ENCODE results near the gene MACC1. TPM values are rescaled to one million over a fixed set of nuclear protein-coding genes. Genes with fewer than 3 reads are reported as not detected.

MACC1 gene
- total RNA-seq, 1 donor from 2014 or later = 33.2 TPM

GRCh38 chr7:20229646-20230500, 12.7 kb upstream of the MACC1 start:
- TF ChIP-seq CTCF (conservative IDR thresholded peaks at IDR 0.05; ENCODE audit: low read depth, low read length) = no peak
- DNase-seq (ENCODE audit: low read depth) = peak; percentile 74
- H3K4me3 ChIP-seq (ENCODE audit: low read depth, low read length) = no peak overlapping the region

GRCh38 chr7:20229081-20229480, 11.9 kb upstream of the MACC1 start:
- no peak for DNase-seq (ENCODE audit: low read depth)
- no peak overlapping the region for H3K4me3 ChIP-seq (ENCODE audit: low read depth, low read length)
- TF ChIP-seq CTCF (conservative IDR thresholded peaks at IDR 0.05; ENCODE audit: low read depth, low read length) = no peak

GRCh38 chr7:20228654-20229053, 11.5 kb upstream of the MACC1 start:
- no peak for TF ChIP-seq CTCF (conservative IDR thresholded peaks at IDR 0.05; ENCODE audit: low read depth, low read length)
- no peak for DNase-seq (ENCODE audit: low read depth)
- H3K4me3 ChIP-seq (ENCODE audit: low read depth, low read length) = no peak overlapping the region

GRCh38 chr7:20227291-20227795, 10.2 kb upstream of the MACC1 start:
- no peak for TF ChIP-seq CTCF (conservative IDR thresholded peaks at IDR 0.05; ENCODE audit: low read depth, low read length)
- no peak for DNase-seq (ENCODE audit: low read depth)
- H3K4me3 ChIP-seq (ENCODE audit: low read depth, low read length) = no peak overlapping the region

GRCh38 chr7:20226860-20227259, 9.7 kb upstream of the MACC1 start:
- DNase-seq (ENCODE audit: low read depth) = no peak
- no peak overlapping the region for H3K4me3 ChIP-seq (ENCODE audit: low read depth, low read length)
- TF ChIP-seq CTCF (conservative IDR thresholded peaks at IDR 0.05; ENCODE audit: low read depth, low read length) = no peak

GRCh38 chr7:20225384-20225783, 8.2 kb upstream of the MACC1 start:
- no peak for TF ChIP-seq CTCF (conservative IDR thresholded peaks at IDR 0.05; ENCODE audit: low read depth, low read length)
- H3K4me3 ChIP-seq (ENCODE audit: low read depth, low read length) = no peak overlapping the region
- no peak for DNase-seq (ENCODE audit: low read depth)

GRCh38 chr7:20224025-20224424, 6.8 kb upstream of the MACC1 start:
- no peak for TF ChIP-seq CTCF (conservative IDR thresholded peaks at IDR 0.05; ENCODE audit: low read depth, low read length)
- no peak for DNase-seq (ENCODE audit: low read depth)
- no peak overlapping the region for H3K4me3 ChIP-seq (ENCODE audit: low read depth, low read length)

Data from epithelial cell of proximal tubule (primary cell).